RKO (cell line): ENCODE measurements around the gene SKAP1.

Experiments
- DNase-seq: peaks from one replicate; pipeline ENCODE4 v3.0.0-alpha.2; 2016; ENCODE audit warnings: low spot score

The SKAP1 gene

GRCh38 chr17:48104440-48104839 lies 325.6 kb downstream of the SKAP1 start:
- DNase-seq = no peak

DNA sequence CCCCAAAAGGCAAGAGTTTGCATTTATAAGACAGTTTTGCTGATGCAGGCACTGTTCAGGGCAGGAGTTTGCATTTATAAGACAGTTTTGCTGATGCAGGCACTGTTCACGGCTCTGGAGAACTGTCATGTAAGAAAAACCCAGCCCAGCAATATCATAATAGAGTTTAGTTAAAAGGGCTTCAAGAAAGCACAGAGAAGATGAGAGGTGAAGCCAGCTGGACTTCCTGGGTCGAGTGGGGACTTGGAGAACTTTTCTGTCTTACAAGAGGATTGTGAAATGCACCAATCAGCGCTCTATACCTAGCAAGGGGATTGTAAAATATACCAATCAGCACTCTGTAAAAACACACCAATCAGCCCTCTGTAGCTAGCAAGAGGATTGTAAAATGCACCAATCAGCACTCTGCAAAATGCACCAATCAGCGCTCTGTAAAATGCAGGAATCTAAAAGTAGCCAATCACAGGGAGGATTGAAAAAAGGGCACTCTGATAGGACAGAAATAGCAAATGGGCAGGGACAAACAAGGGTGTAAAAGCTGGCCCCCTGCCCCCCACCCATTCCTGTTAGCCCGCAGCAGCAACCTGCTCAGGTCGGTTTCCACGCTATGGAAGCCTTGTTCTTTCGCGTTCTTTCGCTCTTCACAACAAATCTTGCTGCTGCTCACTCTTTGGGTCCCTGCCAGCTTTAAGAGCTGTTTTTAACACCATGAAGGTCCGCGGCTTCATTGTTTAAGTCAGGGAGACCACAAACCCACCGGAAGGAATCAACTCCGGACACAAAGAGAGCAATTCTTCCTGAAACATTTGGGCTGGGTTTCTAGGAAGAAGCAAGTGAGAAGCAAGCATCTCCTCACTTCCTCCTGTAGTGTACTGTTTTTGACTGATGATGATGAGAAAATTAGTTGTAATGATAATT lies 327.0 kb downstream of the SKAP1 start:
- DNase-seq = peak; percentile 27

DNA sequence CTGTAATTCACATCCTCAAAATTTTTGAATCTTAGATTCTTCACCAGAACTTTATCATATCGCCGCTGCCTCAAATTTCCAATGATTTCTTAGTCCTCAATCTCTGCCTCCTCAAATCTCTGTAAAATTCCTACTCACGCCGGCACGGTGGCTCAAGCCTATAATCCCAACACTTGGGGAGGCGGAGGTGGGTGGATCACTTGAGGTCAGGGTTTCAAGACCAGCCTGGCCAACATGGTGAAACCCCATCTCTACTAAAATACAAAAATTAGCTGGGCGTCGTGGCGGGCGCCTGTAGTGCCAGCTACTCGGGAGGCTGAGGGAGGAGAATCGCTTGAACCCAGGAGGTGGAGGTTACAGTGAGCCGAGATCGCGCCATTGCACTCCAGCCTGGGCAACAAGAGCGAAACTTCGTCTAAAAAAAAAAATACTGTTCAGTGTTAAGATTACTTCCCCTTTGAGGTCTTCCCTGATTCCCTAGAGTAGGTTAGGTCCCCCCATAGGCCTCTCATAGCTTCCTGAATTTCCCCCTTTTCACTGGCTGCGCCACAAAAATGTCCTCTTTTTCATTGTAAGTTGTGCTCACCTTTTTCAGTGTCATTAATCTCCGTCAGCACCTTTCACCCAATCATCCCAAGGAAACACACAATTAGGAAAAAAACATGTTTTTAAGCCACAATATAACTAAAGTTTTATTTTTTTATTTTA lies 327.8 kb downstream of the SKAP1 start:
- no peak for DNase-seq

GRCh38 chr17:48101012-48101720 lies 328.8 kb downstream of the SKAP1 start, which contains the start of gene CBX1:
Gene CBX1 (minus strand): TSS chr17:48101478. CDS start chr17:48077004, 24,474 bp downstream.
- peak; percentile 94 for DNase-seq

DNA sequence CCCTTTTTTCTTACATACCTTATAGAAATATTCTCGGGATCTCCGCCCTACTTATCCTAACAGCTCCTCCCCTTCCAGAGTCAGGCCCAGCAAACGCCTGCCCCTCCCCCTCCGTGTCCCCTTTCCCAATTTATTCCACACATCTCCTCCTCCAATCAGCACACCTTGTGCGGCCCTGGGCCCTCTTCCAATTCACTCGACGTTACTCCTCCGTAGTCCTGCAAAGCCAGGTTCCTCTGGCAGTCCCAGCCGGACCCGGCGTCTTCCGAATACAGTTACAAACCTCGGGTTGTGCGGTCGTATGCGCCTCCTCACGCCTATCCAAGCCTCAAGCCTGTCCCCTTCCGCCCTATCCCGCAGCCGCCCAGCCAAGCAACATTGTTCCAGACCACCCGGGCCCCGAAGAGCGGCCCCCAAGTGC lies 329.4 kb downstream of the SKAP1 start:
- peak; percentile 67 for DNase-seq

- peak; percentile 73 for DNase-seq
These were observed 329.9 kb downstream of the SKAP1 start for GRCh38 chr17:48100160-48100559.

- DNase-seq = no peak
These were observed 334.4 kb downstream of the SKAP1 start for GRCh38 chr17:48095611-48096010.

DNA sequence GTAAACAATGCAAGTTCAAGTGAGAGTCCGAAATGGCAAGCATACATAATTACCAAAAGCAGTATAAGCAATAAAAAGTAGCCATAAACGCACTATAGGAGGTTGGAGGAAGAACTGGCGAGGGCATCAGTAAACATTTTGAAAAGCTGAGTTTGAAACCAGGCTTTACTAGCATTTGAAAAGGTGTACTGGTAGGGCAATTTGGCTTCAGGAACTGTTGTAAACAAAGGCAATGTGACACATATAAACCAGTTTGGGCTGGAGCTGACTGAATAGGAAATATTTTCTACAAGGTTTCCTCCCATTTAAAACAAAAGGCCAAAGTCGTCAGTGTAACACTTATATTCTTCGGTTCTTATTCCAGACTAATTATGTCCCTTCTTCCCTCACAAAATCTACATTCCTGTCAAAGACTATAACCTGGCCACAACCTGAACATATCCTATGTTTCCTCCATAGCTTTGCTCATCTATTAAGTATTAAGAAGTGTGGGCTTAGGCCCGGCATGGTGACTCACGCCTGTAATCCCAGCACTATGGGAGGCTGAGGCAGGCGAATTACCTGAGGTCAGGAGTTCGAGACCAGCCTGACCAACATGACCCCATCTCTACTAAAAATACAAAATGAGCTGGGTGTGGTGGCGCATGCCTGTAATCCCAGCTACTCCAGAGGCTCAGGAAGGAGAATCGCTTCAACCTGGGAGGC lies 336.5 kb downstream of the SKAP1 start:
- no peak for DNase-seq

DNA sequence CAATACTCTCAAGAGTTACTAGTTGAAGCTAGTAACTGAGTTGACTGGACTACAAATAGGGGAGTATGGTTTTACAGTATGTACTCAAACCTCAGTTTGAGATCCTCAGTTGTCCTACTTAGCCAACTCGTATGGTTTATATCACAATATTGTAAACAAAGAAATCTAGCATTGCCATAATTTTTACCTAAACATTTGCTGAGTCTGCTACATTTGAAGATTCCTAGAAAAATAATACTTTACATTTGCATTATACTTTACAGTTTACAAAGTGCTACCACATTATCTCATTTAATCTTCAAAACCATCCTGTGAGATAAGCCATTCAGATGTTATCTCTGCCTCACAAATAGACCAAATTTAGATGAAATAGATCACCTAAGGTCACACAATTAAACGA lies 345.1 kb downstream of the SKAP1 start:
- no peak for DNase-seq
